Neuronal stem cell (in vitro differentiated cells): ENCODE data around the gene CFTR.

Experiments used
- DNase-seq: peaks from one replicate; pipeline ENCODE4 v3.0.0-alpha.2; 2013; ENCODE audit warnings: low spot score
- H2AFZ ChIP-seq: one replicate; pipeline ENCODE4 v1.6.1; 2013; ENCODE audit warnings: mild to moderate bottlenecking, low read length, inconsistent platforms
- H2AK5ac ChIP-seq: 2 replicates; pipeline ENCODE4 v1.6.1; 2013; ENCODE audit warnings: low read depth, mild to moderate bottlenecking, inconsistent platforms, low read length, moderate library complexity, mixed read lengths
- H2BK120ac ChIP-seq: 2 replicates; pipeline ENCODE4 v1.6.1; 2013; ENCODE audit warnings: low read depth, mild to moderate bottlenecking, inconsistent platforms, low read length, moderate library complexity, mixed read lengths
- H2BK12ac ChIP-seq: one replicate; pipeline ENCODE4 v1.6.1; 2013; ENCODE audit warnings: low read length, inconsistent platforms
- H2BK15ac ChIP-seq: 2 replicates; pipeline ENCODE4 v1.6.1; 2013; ENCODE audit warnings: mild to moderate bottlenecking, low read length, inconsistent platforms, mixed read lengths
- H2BK5ac ChIP-seq: one replicate; pipeline ENCODE4 v1.6.1; 2013; ENCODE audit warnings: inconsistent platforms, mild to moderate bottlenecking, low read length, moderate library complexity
- H3K14ac ChIP-seq: one replicate; pipeline ENCODE4 v1.6.1; 2013; ENCODE audit warnings: low read length, inconsistent platforms
- H3K18ac ChIP-seq: 2 replicates; pipeline ENCODE4 v1.6.1; 2013; ENCODE audit warnings: low read length, inconsistent platforms
- H3K23ac ChIP-seq: 2 replicates; pipeline ENCODE4 v1.6.1; 2013; ENCODE audit warnings: low read depth, mild to moderate bottlenecking, mixed read lengths, low read length, inconsistent platforms; ENCODE audit not compliant: poor library complexity
- H3K27ac ChIP-seq: replicated peaks from 3 replicates; pipeline ENCODE4 v1.5.1; 2013; ENCODE audit warnings: low read length, inconsistent platforms
- H3K27me3 ChIP-seq, 3 experiments: 2 replicates each; pipeline ENCODE4 v1.6.1; 2013; ENCODE audit warnings: low read length in 3 of 3, mild to moderate bottlenecking in 2 of 3, inconsistent platforms in 1 of 3, low read depth in 1 of 3, mixed read lengths in 1 of 3, moderate library complexity in 1 of 3; ENCODE audit not compliant: control insufficient read depth in 3 of 3, insufficient read depth in 3 of 3
- H3K36me3 ChIP-seq, 2 donors: replicated peaks in 1 of 2; 2 replicates each; pipeline ENCODE4 v1.6.1; 2013; ENCODE audit warnings: low read length in 2 of 2; ENCODE audit not compliant: control insufficient read depth in 2 of 2, insufficient read depth in 2 of 2
- H3K4ac ChIP-seq: 2 replicates; pipeline ENCODE4 v1.6.1; 2013; ENCODE audit warnings: inconsistent platforms, mild to moderate bottlenecking, low read length, moderate library complexity
- H3K4me1 ChIP-seq, 2 donors: 1 replicate in 1 of 2; 2 replicates in 1 of 2; pipeline ENCODE4 v1.6.1; 2013; ENCODE audit warnings: low read length in 2 of 2, low read depth in 1 of 2; ENCODE audit not compliant: control insufficient read depth in 2 of 2, insufficient read depth in 1 of 2
- H3K4me2 ChIP-seq: one replicate; pipeline ENCODE4 v1.6.1; 2013; ENCODE audit warnings: mild to moderate bottlenecking, low read length, inconsistent platforms; ENCODE audit not compliant: insufficient read depth, poor library complexity, severe bottlenecking
- H3K4me3 ChIP-seq, 2 donors: 2 replicates each; pipeline ENCODE4 v1.5.1; 2013; ENCODE audit warnings: low read length in 2 of 2, mild to moderate bottlenecking in 2 of 2, inconsistent platforms in 1 of 2, moderate library complexity in 1 of 2
- H3K79me1 ChIP-seq: one replicate; pipeline ENCODE4 v1.6.1; 2013; ENCODE audit warnings: low read depth, mild to moderate bottlenecking, inconsistent platforms, low read length, moderate library complexity
- H3K9ac ChIP-seq: one replicate; pipeline ENCODE4 v1.6.1; 2013; ENCODE audit warnings: mild to moderate bottlenecking, low read depth, low read length, inconsistent platforms; ENCODE audit not compliant: poor library complexity
- H3K9me3 ChIP-seq, 2 donors: replicated peaks in 1 of 2; 2 replicates each; pipeline versions ENCODE3 to v1.6.1; 2013; ENCODE audit warnings: low read length in 2 of 2, mild to moderate bottlenecking in 2 of 2, inconsistent platforms in 1 of 2, low read depth in 1 of 2, mixed read lengths in 1 of 2, moderate library complexity in 1 of 2; ENCODE audit not compliant: control insufficient read depth in 2 of 2, insufficient read depth in 1 of 2
- H4K8ac ChIP-seq: one replicate; pipeline ENCODE4 v1.6.1; 2013; ENCODE audit warnings: low read depth, mild to moderate bottlenecking, inconsistent platforms, low read length, moderate library complexity
- H4K91ac ChIP-seq: one replicate; pipeline ENCODE4 v1.6.1; 2013; ENCODE audit warnings: low read length, low read depth, mild to moderate bottlenecking, inconsistent platforms; ENCODE audit not compliant: poor library complexity
- WGBS, 2 donors: extraction: QIAGEN DNeasy Blood & Tissue Kit; methylation state at CpG; one replicate each; pipeline ENCODE4 v1.1.7; 2013; ENCODE audit warnings: missing lambda C conversion rate in 2 of 2, mixed read lengths in 1 of 2; ENCODE audit not compliant: insufficient read length in 2 of 2, insufficient replicate concordance in 1 of 2; ENCODE audit errors: extremely low coverage in 2 of 2; 5-methylcytosine and 5-hydroxymethylcytosine counted together

Gene CFTR

GRCh38 chr7:117550625-117551024 lies 70.8 kb downstream of the CFTR start:
- Histone ChIP-seq H2BK5ac (no peak overlapping the region), H3K14ac (no peak overlapping the region), H3K27ac (no peak overlapping the region), H3K23ac (no peak overlapping the region), H2AFZ (no peak overlapping the region), H2BK12ac (no peak overlapping the region), H2BK15ac (no peak overlapping the region), H3K36me3 (no peaks in the 10 kb centered on the region), H3K4me2 (no peak overlapping the region), H3K27me3 (no peaks in the 10 kb centered on the region), H3K4ac (no peak overlapping the region), H3K79me1 (no peaks in the 10 kb centered on the region), H4K8ac (no peak overlapping the region), H3K4me3 (no peak overlapping the region), H2AK5ac (no peak overlapping the region), H3K18ac (no peak overlapping the region), H4K91ac (no peak overlapping the region), H3K4me1 (no peaks in the 10 kb centered on the region), H3K9me3 (no peaks in the 10 kb centered on the region), H2BK120ac (no peak overlapping the region), H3K9ac (no peak overlapping the region)
- no peak for DNase-seq
- no CpG with 5 or more reads among the region's 2 CpGs for WGBS, 2 donors

DNA sequence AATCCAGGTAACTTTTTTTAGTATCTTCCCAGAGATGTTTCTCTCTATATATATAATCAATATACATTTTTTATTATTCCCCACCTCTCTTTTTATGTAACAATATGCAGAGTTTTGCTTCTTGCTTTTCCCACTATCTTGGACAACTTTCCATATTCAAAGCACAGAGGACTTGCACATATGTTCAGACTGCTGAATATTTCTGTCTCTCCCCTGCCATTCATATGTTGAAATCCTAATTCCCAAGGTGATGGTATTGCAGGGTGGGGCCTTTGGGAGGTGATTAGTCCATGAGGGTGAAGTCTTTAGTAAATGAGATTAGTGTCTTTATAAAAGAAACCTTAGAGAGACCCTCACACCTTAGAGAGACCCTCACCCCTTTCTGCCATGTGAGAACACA lies 72.8 kb downstream of the CFTR start:
- H3K14ac ChIP-seq, result no peak overlapping the region
- no peak for DNase-seq
- H3K4me3 ChIP-seq, result no peak overlapping the region
- H3K4ac ChIP-seq, result no peak overlapping the region
- no peak overlapping the region for H2BK120ac ChIP-seq
- H3K9ac ChIP-seq, result no peak overlapping the region
- no peaks in the 10 kb centered on the region for H3K9me3 ChIP-seq
- H3K18ac ChIP-seq, result no peak overlapping the region
- H2AK5ac ChIP-seq, result no peak overlapping the region
- no peak overlapping the region for H4K91ac ChIP-seq
- H3K36me3 ChIP-seq, result no peaks in the 10 kb centered on the region
- no peaks in the 10 kb centered on the region for H3K27me3 ChIP-seq
- H2BK12ac ChIP-seq, result no peak overlapping the region
- no peak overlapping the region for H2BK15ac ChIP-seq
- H2BK5ac ChIP-seq, result no peak overlapping the region
- H3K79me1 ChIP-seq, result no peaks in the 10 kb centered on the region
- H3K4me2 ChIP-seq, result no peak overlapping the region
- no peak overlapping the region for H2AFZ ChIP-seq
- no peak overlapping the region for H3K27ac ChIP-seq
- H3K23ac ChIP-seq, result no peak overlapping the region
- no peaks in the 10 kb centered on the region for H3K4me1 ChIP-seq
- no peak overlapping the region for H4K8ac ChIP-seq

GRCh38 chr7:117555260-117555659 lies 75.4 kb downstream of the CFTR start:
- Histone ChIP-seq H3K4me2 (no peak overlapping the region), H3K9ac (no peak overlapping the region), H3K9me3 (no peaks in the 10 kb centered on the region), H3K27me3 (no peaks in the 10 kb centered on the region), H4K8ac (no peak overlapping the region), H2BK12ac (no peak overlapping the region), H2AK5ac (no peak overlapping the region), H2BK15ac (no peak overlapping the region), H3K79me1 (no peaks in the 10 kb centered on the region), H3K14ac (no peak overlapping the region), H3K4me3 (no peak overlapping the region), H2AFZ (no peak overlapping the region), H2BK120ac (no peak overlapping the region), H3K23ac (no peak overlapping the region), H3K27ac (no peak overlapping the region), H3K18ac (no peak overlapping the region), H2BK5ac (no peak overlapping the region), H3K36me3 (no peaks in the 10 kb centered on the region), H3K4me1 (no peaks in the 10 kb centered on the region), H3K4ac (no peak overlapping the region), H4K91ac (no peak overlapping the region)
- DNase-seq, result no peak
- no CpG with 5 or more reads among the region's 5 CpGs for WGBS, 2 donors

DNA sequence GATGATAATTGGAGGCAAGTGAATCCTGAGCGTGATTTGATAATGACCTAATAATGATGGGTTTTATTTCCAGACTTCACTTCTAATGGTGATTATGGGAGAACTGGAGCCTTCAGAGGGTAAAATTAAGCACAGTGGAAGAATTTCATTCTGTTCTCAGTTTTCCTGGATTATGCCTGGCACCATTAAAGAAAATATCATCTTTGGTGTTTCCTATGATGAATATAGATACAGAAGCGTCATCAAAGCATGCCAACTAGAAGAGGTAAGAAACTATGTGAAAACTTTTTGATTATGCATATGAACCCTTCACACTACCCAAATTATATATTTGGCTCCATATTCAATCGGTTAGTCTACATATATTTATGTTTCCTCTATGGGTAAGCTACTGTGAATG lies 79.6 kb downstream of the CFTR start:
- Histone ChIP-seq H3K27me3 (no peaks in the 10 kb centered on the region), H3K23ac (no peak overlapping the region), H3K9ac (no peak overlapping the region), H4K91ac (no peak overlapping the region), H3K27ac (no peak overlapping the region), H2BK5ac (no peak overlapping the region), H2BK12ac (no peak overlapping the region), H3K79me1 (no peaks in the 10 kb centered on the region), H2AK5ac (no peak overlapping the region), H3K4me2 (no peak overlapping the region), H2BK120ac (no peak overlapping the region), H2BK15ac (no peak overlapping the region), H4K8ac (no peak overlapping the region), H3K9me3 (no peaks in the 10 kb centered on the region), H3K14ac (no peak overlapping the region), H3K4me1 (no peaks in the 10 kb centered on the region), H3K18ac (no peak overlapping the region), H3K4ac (no peak overlapping the region), H3K36me3 (no peaks in the 10 kb centered on the region), H2AFZ (no peak overlapping the region), H3K4me3 (no peak overlapping the region)
- DNase-seq, result no peak
- no CpG with 5 or more reads among the region's 3 CpGs for WGBS, 2 donors
